H4 (cell line): Measurements from ENCODE around the gene ELL2. TPM values are rescaled to one million over a fixed set of nuclear protein-coding genes. Genes with fewer than 3 reads are reported as not detected.
"Not testable (repeated sequence)": the region's sequence is repeated elsewhere in the genome, so short reads cannot be mapped to it uniquely, and the experiment has no call there.

Experiments used
- DNase-seq: peaks from one replicate; pipeline ENCODE4 v3.0.0-alpha.2; 2015; ENCODE audit warnings: low spot score
- total RNA-seq: library from RNA; depleted of rRNA; stranded (reverse); fragments of >200 nt; shearing (Covaris generic); gene quantifications from 2 replicates; pipeline ENCODE4 v1.2.3, GENCODE V29; 2014

ELL2 gene
- total RNA-seq, 1 experiment from 2014 or later: 15.2 TPM

DNA sequence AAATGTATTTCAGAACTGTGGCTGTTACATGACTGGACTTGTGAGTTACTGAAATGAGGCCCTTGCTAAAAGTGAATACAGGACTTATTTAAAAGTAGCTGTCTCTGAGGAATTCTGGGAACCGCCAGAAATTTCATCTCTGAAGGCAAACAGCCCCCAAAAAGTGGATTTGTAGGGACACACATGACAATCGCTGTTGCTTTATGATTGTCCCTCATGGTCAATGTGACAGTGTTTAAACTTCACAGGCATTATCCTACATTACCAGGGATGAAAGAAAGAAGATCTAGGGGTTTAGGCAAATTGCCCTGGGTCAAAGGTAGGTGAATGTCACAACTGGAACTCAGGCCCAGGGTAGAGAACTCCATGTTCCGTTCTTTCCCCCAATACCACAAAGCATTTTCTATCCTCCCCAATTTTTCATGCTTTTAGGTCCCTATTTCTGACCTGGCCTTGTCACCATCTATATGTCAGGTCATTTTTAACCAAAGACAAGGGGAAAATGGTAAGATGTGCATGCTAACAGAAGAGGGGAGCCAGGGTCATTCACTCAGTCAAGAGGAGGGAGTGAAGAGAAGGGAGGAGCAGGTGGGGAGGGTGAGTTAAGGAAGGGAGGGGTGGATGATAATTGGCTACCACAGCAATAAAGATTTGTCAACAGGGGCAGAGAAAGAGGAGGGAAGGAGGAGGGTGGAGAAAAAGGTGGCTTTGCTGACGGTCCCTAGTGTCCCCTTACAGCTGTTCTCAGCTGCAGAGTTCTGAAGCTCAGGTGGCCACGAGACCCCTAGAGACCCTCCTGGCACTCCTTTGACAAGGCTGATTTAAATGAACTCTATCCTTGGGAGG, 81.3 kb downstream of the ELL2 start:
- no peak for DNase-seq

DNA sequence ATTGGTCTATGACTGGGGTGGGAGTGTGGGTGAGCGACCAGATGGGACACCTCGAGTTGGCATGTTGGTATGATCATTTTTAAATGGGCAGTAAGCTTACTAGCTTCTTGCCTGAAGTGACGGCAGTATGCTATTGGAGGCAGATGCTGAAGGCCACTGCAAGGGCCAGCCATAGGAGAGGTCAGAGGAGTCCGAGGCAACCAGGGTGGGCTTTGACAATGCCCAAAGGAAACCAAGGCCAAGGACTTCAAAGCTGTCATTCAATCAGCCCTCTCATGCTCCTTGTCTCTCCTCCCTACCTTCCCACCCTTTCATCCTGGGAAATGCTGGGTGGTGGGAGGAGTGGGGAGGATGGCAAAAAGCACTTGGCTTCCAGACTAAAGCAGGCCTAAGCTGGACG, 82.0 kb downstream of the ELL2 start:
- DNase-seq: no peak

- no peak for DNase-seq
Observed at GRCh38 chr5:95878417-95879323, 83.0 kb downstream of the ELL2 start.

DNA sequence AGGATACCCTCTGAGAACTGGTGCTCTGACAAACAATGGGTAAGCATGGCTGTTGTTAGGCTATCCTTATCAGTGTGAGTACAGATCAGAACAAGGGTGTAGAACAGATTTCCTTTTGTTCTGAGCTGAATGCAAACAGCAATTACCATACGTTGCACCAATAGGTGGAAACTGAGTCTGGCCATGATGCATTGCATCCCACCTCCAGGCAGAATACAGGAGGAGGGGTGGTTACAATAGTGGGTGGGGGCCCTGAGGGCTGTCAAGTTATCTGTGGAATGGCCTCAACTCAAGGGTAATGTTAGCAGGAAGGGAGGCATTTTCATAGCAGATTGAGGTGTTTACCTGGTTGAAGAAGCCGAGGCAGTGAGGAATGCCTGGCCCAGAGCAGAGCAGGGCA, 84.9 kb downstream of the ELL2 start:
- no peak for DNase-seq

GRCh38 chr5:95874246-95874645, 87.4 kb downstream of the ELL2 start:
- DNase-seq: no peak

GRCh38 chr5:95873351-95873750, 88.3 kb downstream of the ELL2 start:
- no peak for DNase-seq

DNA sequence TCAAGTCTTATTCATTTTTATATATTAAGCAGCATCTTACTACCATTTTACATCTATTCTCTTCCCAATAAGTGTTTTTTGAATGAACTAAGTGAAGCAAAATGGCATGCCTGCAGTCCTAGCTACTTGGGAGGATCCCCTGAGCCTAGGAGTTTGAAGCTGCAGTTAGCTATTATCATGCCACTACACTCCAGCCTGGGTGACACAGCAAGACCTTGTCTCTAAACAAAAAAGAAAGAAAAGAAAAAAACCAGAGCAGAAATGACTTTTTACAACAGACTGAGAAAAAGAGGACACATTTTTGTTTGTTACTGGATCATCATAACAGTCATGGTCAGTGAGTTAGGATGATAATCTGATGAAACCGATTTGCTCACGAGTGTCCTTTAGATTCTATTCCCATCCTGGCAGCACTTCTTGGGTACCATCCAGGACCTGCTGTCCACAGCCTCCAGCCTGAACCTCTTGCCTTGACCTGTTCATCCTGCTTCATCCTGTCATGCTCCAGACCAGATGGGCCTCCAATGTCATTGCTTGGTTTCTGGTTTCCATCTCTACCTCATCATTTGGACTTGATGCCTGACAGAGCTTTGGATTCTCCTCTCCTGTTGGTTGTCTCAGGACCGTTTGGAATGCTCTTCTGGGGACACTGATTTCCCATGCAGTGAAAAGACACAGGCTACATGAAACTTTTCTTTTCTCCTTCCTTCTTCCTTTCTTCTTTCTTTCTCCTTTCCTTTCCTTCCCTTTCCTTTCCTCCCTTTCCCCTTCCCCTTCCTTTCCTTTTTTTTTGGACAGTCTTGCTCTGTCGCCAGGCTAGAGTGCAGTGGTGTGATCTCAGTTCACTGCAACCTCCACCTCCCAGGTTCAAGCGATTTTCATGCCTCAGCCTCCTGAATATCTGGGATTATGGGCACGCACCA, 89.0 kb downstream of the ELL2 start:
- no peak for DNase-seq

GRCh38 chr5:95871146-95871806, 90.4 kb downstream of the ELL2 start:
- no peak for DNase-seq

GRCh38 chr5:95870105-95870672, 91.5 kb downstream of the ELL2 start:
- no peak for DNase-seq

GRCh38 chr5:95869173-95869855, 92.3 kb downstream of the ELL2 start:
- DNase-seq: not testable (repeated sequence)

GRCh38 chr5:95868136-95868535, 93.5 kb downstream of the ELL2 start:
- no peak for DNase-seq

DNA sequence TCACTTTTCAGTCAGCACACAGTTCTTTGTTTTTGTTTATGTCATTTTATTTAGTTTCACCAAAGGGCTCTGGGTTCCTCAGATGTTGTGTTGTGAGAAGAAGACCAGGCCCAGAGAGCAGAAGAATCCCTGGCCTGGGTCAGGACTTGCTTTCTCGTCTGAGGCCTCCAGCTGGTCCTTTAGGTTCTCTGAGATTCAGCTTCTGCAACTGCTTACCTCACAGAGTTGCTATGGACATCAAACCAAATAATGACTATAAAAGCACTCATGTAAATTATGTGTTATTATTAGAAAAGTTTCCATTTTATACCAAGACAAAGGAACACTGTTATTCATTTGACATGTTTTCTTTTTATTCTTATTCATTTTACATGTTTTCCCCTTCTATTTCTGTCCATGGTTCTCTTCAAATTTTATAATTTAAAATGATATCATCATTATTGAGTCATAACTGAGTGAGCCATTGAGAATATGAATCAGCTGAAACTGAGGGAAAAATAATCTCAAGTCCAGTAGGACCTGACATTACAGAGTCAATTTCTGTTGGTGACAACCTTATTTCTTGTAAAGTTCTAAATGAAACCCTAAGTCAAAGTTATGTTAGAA, 95.1 kb downstream of the ELL2 start:
- no peak for DNase-seq

GRCh38 chr5:95864944-95865504, 96.6 kb downstream of the ELL2 start:
- no peak for DNase-seq

- DNase-seq: no peak
Observed at GRCh38 chr5:95864456-95864855, 97.2 kb downstream of the ELL2 start.

DNA sequence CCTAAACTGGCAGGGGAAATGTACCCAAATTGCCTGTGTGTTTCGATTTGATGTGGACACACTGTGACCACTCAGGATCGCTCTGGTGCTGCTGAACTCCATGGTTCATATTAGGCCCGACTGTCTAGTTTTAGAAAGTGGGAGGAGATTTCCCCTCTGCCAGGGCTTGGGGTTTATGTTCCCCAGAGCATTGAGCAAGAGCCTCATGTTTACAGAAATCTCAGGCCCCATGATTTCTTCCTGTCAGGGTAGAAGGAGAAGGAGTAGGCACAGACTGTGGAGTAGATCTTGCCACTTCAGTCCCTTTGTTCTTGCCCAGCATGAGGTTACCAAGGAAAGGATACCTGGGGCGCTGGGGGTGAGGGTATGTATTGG, 98.3 kb downstream of the ELL2 start:
- DNase-seq: peak; percentile 67

GRCh38 chr5:95862671-95863382, 98.8 kb downstream of the ELL2 start:
- peak; percentile 64 for DNase-seq

DNA sequence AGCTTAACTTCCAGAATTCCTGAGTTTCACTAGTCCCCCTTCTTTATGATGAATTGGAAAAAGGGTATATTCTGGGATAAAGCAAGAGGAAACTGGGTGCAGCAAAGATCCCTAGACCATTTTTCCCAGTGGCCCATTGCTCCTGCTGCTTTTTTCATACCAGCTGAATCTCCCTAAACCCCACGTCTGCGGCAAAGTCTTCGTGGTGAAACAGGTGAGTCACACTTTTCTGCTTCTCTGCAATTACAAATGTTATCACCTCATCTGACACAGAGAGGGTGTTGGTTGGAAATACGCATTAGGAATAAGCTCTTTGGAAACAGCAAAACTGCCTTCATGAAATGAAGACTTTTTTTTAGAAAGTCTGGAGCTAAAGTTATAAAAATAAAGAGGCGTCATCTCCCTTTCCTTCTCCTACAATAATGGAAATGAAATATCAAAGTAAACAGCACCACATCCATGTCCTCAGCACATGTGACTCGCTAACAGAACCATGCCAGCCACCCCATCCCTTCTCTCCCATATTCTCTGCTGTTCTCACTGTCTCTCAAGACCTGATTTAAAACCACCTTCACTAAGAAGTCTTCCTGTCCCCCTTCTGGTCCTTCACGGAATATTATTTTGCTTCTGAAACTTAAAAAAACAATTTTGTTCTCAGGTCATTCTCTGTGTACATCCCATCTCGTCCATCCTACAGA, 99.6 kb downstream of the ELL2 start:
- DNase-seq: peak; percentile 80

DNA sequence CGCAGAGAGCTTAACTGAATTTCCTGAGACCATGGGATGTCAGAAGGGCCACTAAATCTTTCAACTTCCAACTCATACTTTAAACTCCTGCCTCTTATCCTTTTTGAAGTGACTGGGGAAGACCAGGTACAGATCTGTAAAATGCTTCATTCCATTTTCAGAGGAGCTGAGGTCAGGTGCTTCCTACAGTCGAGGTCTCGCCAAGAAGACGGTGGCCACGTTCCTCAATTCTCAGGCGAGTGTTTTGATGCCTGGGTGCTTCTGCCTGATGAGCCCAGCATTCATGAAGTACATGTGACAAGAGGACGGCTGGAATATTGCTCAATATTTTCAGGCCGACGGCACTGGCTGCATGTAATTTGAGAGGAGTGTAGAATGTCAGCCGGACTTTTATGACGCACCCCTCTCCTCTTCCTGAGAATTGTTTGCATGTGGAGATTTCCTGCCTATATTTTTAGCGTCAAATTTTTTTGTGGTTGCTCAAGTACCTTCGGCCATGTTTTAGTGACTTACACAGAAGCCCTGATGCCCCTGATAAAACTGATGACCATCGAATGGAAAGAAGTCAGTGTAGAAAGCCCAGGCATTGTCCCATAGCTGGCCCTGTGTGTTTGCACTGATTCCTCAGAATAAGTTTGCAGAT, 100.3 kb downstream of the ELL2 start:
- peak; percentile 98 for DNase-seq
